Cerebellar nuclear complex (tissue), 1 donor: ENCODE data around the gene CHD2.

ENCODE experiments used
- DNase-seq, 2 experiments: peaks; one replicate each; lab custom pipeline; 2025; lab: John Stamatoyannopoulos, UW

The CHD2 gene

DNA sequence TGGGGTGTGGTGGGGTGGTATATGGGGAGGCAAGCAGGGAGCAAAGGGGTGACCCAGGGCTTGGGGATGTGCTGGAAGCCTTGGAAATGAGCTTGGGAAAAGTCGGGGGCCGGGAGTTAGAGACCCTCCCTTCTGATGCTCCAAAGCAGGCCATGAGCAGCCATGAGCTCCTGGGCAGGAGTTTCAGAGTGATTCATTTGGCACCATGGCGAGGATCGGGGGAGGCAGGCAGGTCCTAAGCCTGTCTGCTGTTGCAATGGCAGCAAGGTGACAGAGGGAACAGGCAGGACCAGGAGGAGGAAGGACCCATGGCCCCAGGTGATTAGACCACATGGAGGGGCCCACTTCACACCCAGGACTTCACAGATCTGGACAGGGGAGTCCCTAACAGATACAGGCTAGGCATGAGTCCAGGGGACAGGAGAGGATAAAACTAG is 167.5 kb downstream of the CHD2 start:
- DNase-seq = no peak

DNA sequence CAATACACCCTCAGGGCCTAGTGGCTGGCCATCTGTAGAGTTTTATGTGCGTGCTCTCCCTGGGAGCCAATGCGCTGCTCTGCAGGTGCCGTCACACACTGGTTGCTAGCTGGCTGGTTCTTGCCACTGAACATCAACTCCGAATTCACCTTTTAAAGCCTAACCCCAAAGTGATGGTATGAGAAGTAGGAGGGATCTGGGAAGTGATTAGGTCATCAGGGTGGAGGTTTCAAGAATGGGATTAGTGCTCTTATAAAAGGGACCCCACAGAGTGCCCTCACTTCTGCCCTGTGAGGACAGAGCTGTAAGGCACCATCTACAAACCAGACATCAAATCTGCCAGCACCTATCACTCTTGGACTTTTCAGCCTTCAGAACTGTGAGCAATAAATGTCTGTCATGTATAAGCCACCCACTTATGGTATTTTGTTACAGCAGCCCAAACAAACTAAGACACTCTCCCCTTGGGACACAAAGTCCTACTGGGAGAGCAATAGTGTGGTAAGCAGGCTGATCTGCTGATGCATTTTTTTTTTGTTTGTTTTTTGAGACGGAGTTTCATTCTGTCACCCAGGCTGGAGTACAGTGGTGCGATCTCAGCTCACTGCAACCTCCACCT is 168.6 kb downstream of the CHD2 start:
- DNase-seq = no peak

DNA sequence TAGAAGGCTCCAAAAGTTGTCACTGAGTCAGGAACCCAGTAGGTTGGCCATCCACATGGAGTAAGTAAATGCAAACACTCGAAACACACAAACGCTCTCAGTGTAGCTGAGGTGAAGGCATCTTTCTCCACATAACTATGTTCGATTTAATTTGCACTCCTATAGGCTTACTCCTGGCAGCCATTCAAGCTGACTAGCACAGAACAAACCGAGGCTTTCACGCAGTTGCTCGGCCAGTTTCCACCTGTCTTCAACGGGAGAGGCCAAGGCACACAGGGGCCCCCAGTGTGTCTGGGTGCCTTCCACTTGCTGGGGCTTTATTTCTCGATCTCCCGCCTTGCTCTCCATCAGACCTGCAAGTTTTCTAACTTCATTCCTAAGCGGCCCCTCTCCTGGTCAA is 170.0 kb downstream of the CHD2 start:
- no peak for DNase-seq

DNA sequence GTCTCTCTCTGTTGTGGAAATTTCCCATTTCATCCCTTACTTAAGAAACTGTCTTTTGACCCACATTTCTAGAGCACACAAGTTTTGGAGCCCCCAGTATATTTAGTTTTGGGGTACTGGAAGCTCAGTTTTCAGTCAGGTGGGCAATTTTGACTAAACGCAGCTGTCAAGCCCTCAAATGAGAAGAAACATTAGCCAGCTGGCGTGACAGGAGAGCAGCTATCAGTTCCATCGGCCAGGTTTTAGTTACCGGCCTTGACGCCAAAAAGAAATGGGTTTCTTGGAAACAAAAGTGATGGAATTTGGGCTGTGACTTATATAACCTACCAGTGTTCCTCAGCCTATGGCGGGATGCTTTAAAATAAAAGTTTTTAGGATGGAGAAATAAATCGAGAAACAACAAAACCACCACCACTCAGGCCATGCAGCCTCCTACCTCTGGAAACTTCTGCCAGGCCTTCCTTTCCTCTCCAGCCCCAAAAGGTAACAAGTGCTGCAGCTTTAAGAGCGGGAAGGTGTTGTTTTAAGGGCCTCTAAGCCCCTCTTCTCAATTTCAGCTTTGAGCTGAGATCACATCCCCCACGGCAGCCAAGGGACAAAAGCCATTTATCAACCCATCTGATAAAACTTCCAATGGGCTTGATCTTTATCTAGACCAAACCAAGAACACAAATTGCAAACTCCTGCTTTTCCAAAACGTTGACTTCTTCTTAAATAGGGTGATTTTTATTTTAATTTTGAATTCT is 170.6 kb downstream of the CHD2 start:
- DNase-seq = no peak

DNA sequence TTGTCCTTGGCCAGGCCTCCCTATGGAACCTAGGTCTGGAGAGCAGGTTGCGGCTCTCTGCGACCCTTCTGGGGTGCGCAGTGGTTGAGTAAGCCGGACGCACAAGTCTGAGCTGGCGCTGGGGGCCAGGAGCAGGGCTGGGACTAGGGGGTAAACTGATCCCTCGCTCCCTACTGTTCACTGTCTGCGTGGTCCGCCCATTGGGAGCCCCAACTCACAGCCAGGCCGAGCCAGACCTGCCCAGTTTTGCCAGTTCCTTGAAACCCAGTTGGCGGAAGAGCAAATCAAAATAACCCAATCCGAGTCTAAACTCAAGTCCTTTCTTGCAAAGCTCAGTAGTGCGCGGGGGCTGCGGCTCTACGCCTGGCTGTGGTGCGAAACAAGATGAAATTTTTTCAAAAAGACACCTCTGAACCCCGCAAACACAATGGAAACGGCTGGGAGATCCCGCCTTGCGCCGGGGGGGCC is 171.4 kb downstream of the CHD2 start:
- DNase-seq = no peak

DNA sequence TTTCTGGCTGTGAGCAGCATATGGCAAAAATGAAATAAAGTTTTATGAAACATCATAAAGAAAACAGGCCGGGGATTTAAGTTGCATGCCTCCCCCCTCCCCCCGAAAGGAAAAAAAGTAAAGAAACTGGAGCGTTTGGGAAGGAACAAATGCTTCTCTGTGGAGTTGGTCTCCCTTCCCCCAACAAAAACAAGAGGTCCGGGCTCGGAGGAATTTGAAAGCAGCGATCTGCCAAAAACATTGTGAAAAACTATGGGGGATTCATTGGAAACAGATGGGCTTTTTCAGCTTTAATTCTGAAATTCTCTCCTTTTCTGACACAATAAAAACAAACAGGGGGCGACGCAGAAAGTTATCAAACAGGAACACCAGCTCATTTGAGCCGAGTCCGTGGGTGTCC is 171.9 kb downstream of the CHD2 start:
- no peak for DNase-seq

DNA sequence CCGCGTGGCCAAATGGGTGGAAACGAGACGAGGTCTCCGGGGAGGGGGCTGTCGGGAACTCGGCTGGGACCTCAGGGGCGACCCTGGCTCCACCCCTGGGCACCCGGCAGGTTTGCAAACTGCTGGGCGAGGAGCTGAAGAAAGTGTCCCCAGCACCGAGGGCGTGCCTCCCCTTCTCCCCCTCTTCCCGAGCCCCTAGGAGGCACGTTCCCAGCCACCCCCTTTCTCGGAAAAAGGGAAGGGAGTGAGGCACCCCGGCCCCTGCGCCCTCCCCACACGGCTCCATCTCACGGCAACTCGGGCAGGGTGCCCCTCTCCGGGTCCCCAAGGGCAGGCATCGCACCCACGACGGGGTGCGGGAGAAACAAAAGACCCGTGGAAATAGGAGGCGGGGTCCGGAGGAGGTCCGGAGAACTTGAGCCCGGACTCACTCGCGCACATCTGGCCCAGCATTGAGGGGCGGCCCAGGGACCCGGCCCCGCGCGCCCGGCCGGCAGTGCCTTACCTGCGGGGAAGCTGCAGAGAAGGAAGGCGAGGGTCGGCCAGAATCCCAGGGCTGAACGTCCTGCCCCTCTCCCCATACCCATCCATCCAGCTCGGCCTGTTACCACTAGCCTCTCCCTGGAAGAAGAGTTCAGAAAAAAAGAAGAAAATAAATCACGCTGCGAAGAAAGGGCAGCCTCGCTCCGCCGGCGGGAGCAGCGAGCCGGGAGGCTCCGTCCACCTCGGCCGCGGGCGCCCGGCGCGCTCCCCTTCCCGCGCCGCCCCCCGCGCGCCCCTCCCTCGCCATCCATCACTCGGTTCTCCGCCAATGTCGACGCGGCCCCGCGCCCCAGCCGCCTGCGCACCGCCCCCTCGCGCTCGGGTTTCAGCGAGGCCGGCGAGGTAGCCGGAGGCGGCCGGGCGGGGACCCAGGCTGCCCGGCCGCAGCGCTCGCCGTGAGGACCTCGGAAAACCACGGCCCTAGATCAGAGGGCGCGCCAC is 172.6 kb downstream of the CHD2 start:
- DNase-seq = no peak

DNA sequence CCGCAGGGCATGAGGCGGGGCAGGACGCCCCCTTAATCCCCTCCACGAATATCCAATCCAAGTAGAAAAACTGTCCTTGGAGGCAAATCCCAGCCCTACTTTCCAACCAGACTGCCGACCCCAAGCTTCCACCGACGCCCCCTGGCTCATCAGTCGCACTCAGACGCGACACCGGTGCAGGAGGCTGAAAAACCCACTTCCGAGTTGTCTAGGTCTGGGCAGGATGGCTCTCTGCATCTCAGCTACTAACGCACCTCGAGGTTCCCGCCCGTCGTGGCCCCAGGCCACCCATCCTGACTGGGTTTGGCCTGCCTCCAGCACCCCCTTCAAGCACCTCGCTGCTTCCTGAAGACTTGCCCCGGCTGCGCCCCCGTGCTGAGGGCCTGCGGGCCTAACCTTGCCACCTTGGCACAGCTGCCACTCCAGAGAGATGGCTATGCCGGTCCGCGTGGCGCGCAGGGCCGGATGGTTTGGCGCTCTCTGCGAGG is 173.4 kb downstream of the CHD2 start:
- no peak for DNase-seq

DNA sequence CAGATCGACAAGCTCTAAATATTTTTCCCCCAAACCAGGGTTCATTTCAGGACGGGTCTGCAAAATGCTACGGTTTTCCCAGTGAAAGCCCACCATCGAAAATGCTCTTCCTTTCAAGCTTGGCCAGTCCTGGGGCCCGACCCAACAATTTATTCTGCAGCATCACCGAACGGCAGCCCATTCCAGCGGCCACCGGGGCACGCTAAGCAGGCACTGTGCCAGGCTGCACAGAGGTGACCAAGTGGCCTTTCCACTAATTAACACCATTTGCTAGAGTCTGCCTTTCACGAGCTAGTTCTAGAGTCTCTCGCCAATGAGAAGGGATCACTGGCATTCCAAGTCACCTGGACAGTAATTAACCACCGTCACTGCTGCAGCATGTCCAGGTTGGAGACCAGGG is 174.5 kb downstream of the CHD2 start:
- no peak for DNase-seq

DNA sequence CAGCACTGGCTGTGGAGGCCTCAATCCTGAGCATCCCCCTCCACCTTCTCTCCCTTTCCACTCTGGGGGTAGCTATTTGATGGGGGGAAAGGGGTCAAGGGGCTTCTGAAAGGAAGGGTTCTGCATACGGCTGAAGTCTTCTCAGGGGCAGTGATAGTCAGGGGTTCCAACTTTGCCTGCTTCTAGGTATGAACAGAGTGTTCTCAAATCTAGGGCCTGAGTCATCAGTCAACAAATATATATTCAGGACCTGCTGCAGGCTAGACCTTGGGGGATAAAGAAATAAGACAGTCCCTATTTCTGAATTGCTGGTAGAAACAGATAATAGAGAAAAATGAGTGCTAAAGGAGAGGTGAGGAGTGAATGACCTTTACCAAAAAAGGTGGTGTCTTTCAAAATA is 176.1 kb downstream of the CHD2 start:
- no peak for DNase-seq

DNA sequence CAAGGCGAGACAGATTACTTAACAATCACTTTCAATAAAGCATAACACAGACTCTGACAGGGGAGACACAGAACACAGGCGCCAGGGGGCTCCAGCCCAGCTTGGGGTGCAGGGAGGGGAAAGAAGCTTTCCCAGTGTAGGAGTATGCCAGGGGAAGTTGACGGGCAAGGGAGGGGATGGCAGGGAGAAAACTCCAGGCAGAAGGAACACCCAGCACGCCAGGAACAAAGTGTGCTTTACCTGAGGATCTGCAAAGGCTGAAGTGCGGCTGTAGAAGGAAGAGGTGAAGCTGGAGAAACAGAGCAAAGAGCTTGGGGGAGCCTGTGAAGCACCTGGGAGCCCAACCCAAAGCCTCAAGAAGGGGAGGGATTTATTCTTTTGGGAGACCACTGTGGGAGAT is 176.8 kb downstream of the CHD2 start:
- no peak for DNase-seq
